HCT116 (cell line): ENCODE measurements around the gene SRP54. TPM values are rescaled to one million over a fixed set of nuclear protein-coding genes. Genes with fewer than 3 reads are reported as not detected.

ENCODE experiments used
- ATAC-seq: fragments of 200-7000 bp; cut with Tn5 transposase; 2 replicates; pipeline ENCODE4 v1.9.1; 2020; ENCODE audit warnings: mild to moderate bottlenecking, moderate library complexity
- BruUV-seq: library from RNA; stranded (reverse); fragments of 400-500 nt; replicated peaks from 2 replicates; lab custom pipeline; 2021; lab: Mats Ljungman, UMichigan
- CTCF ChIA-PET: fragments of 300-600 bp; sonication (Branson Sonifier 250); formaldehyde crosslinking; loops from one replicate; lab custom pipeline; 2021; ENCODE audit warnings: antibody characterized with exemption; lab: Charles Lee
- POLR2A ChIA-PET: fragments of 300-600, 350-600 bp; sonication (Branson Sonifier 250); formaldehyde crosslinking; loops from one replicate; lab custom pipeline; 2021; ENCODE audit warnings: antibody characterized with exemption; lab: Charles Lee
- RAD21 ChIA-PET, 2 experiments: fragments of 300-600 bp; sonication (Branson Sonifier 250); formaldehyde crosslinking; loops; one replicate each; lab custom pipeline; 2023; ENCODE audit warnings: low total read pairs in 2 of 2; ENCODE audit not compliant: uncharacterized antibody in 2 of 2, unreplicated experiment in 2 of 2, low non-redundant PET in 1 of 2; lab: Charles Lee
- DNase-seq: peaks from one replicate; pipeline ENCODE4 v3.0.0-alpha.2; 2010; ENCODE audit warnings: low read depth, low spot score
- H2AFZ ChIP-seq: fragments of 200-600 bp; shearing (Covaris generic), sonication (generic); 2 replicates; pipeline ENCODE4 v1.6.1; 2017; ENCODE audit warnings: low read depth, mixed run types, mixed read lengths, antibody characterized with exemption, low read length; ENCODE audit not compliant: poor library complexity, severe bottlenecking
- H3K27ac ChIP-seq: 2 replicates; pipeline ENCODE4 v1.5.1; 2012; ENCODE audit warnings: low read depth, low read length
- H3K27me3 ChIP-seq: fragments of 200-600 bp; sonication (generic); 2 replicates; pipeline ENCODE4 v1.6.1; 2016; ENCODE audit warnings: mixed run types, low read length, mixed read lengths; ENCODE audit not compliant: insufficient read depth
- H3K36me3 ChIP-seq, 2 experiments: fragments of 200-500 bp in 1 of 2; fragments of 200-600 bp in 1 of 2; sonication (Bioruptor generic) in 1 of 2; sonication (generic) in 1 of 2; 2 replicates each; pipeline versions ENCODE4 v1.5.1 to v1.6.1; 2014 to 2016; ENCODE audit warnings: low read length in 2 of 2, inconsistent platforms in 1 of 2, mixed read lengths in 1 of 2, mixed run types in 1 of 2; ENCODE audit not compliant: insufficient read depth in 2 of 2, control insufficient read depth in 1 of 2
- H3K4me1 ChIP-seq, 2 experiments: fragments of 200-600 bp in 1 of 2; sonication (generic) in 1 of 2; 2 replicates each; pipeline versions ENCODE4 v1.5.1 to v1.6.1; 2012 to 2017; ENCODE audit warnings: low read length in 2 of 2, inconsistent platforms in 1 of 2, mild to moderate bottlenecking in 1 of 2, mixed read lengths in 1 of 2, mixed run types in 1 of 2, moderate library complexity in 1 of 2; ENCODE audit not compliant: insufficient read depth in 2 of 2, control insufficient read depth in 1 of 2
- H3K4me2 ChIP-seq: fragments of 200-600 bp; sonication (generic); 2 replicates; pipeline ENCODE4 v1.6.1; 2017; ENCODE audit warnings: mixed run types, low read length, mixed read lengths
- H3K4me3 ChIP-seq, 2 experiments: fragments of 200-600 bp in 1 of 2; sonication (generic) in 1 of 2; replicated peaks in 1 of 2; 2 replicates each; pipeline ENCODE4 v1.5.1; 2011 to 2016; ENCODE audit warnings: low read length in 2 of 2, control low read depth in 1 of 2, low read depth in 1 of 2, mild to moderate bottlenecking in 1 of 2, mixed read lengths in 1 of 2, mixed run types in 1 of 2
- H3K79me2 ChIP-seq: fragments of 200-600 bp; sonication (generic); 2 replicates; pipeline ENCODE4 v1.6.1; 2017; ENCODE audit warnings: mild to moderate bottlenecking, mixed run types, low read length, moderate library complexity, mixed read lengths; ENCODE audit not compliant: insufficient read depth
- H3K9ac ChIP-seq: fragments of 200-600 bp; sonication (generic); 2 replicates; pipeline ENCODE4 v1.6.1; 2016; ENCODE audit warnings: low read length, mixed read lengths
- H3K9me2 ChIP-seq: fragments of 200-600 bp; sonication (generic), shearing (Covaris generic); 2 replicates; pipeline ENCODE4 v1.6.1; 2017; ENCODE audit warnings: mixed run types, mild to moderate bottlenecking, moderate library complexity; ENCODE audit not compliant: insufficient read depth
- H3K9me3 ChIP-seq, 2 experiments: fragments of 200-500 bp in 1 of 2; fragments of 200-600 bp in 1 of 2; sonication (Bioruptor generic) in 1 of 2; sonication (generic) in 1 of 2; 2 replicates each; pipeline ENCODE4 v1.6.1; 2014 to 2017; ENCODE audit warnings: low read length in 2 of 2, mixed read lengths in 2 of 2, inconsistent platforms in 1 of 2, low read depth in 1 of 2, mild to moderate bottlenecking in 1 of 2, mixed run types in 1 of 2, moderate library complexity in 1 of 2; ENCODE audit not compliant: control insufficient read depth in 1 of 2, insufficient read depth in 1 of 2
- H4K20me1 ChIP-seq: fragments of 200-600 bp; sonication (generic), shearing (Covaris generic); 2 replicates; pipeline ENCODE4 v1.6.1; 2017; ENCODE audit warnings: mixed run types, mild to moderate bottlenecking, moderate library complexity; ENCODE audit not compliant: insufficient read depth
- ATF3 ChIP-seq: IDR thresholded peaks from 2 replicates; pipeline ENCODE4 v1.6.1; 2012
- CEBPB ChIP-seq: IDR thresholded peaks from 2 replicates; pipeline ENCODE4 v1.6.1; 2012; ENCODE audit warnings: low read depth
- EGR1 ChIP-seq: IDR thresholded peaks from 2 replicates; pipeline ENCODE4 v1.6.1; 2012; ENCODE audit warnings: low read depth
- EZH2 ChIP-seq: fragments of 200-600 bp; sonication (generic); IDR thresholded peaks from 2 replicates; pipeline ENCODE4 v1.6.1; 2017; ENCODE audit warnings: antibody characterized with exemption, mixed run types
- EZH2phosphoT487 ChIP-seq: fragments of 200-600 bp; IDR thresholded peaks from 2 replicates; pipeline ENCODE4 v1.6.1; 2018; ENCODE audit warnings: antibody characterized with exemption, borderline replicate concordance
- POLR2AphosphoS5 ChIP-seq: IDR thresholded peaks from 2 replicates; pipeline ENCODE4 v1.6.1; 2011; ENCODE audit warnings: mild to moderate bottlenecking, low read depth, low read length, moderate library complexity
- REST ChIP-seq: IDR thresholded peaks from 2 replicates; pipeline ENCODE4 v1.6.1; 2012; ENCODE audit warnings: low read depth
- SIN3A ChIP-seq: IDR thresholded peaks from 2 replicates; pipeline ENCODE4 v1.6.1; 2012; ENCODE audit warnings: low read depth
- TCF7L2 ChIP-seq: IDR thresholded peaks from 2 replicates; pipeline ENCODE4 v1.7.0; 2011; ENCODE audit warnings: borderline replicate concordance, inconsistent platforms; ENCODE audit not compliant: insufficient read depth, insufficient read length; ENCODE audit errors: extremely low read depth
- intact Hi-C: fragments of 100-400 bp; cut with micrococcal nuclease; formaldehyde crosslinking; loops from 2 replicates; pipeline ENCODE4 v1.10.0; 2022
- total RNA-seq: library from RNA; stranded (reverse); gene quantifications from one replicate; pipeline ENCODE4 v1.2.1, GENCODE V29; 2021; ENCODE audit not compliant: unreplicated experiment

Gene SRP54
- total RNA-seq, 1 experiment from 2014 or later, result 53.0 TPM

GRCh38 chr14:34971801-34972200 lies 11.0 kb upstream of the SRP54 start:
- H4K20me1 ChIP-seq, result no peaks in the 10 kb centered on the region
- H3K9me2 ChIP-seq, result no peaks in the 10 kb centered on the region
- H3K4me3 ChIP-seq, result no peak overlapping the region
- H3K9ac ChIP-seq, result no peak overlapping the region
- no peak for ATAC-seq
- CTCF ChIA-PET, result no interaction called here
- H3K9me3 ChIP-seq, result no peaks in the 10 kb centered on the region
- no peak for DNase-seq
- no peak overlapping the region for H3K4me2 ChIP-seq
- H3K79me2 ChIP-seq, result no peaks in the 10 kb centered on the region
- POLR2A ChIA-PET, result no interaction called here
- peaks cover 0 to 8% of the 10 kb centered on the region in 2 experiments; a peak in 1 of 4 replicates for H3K4me1 ChIP-seq
- RAD21 ChIA-PET, result no interaction called here
- H3K36me3 ChIP-seq, result peaks cover 0 to 3% of the 10 kb centered on the region in 2 experiments; a peak in 1 of 4 replicates
- no peaks in the 10 kb centered on the region for H3K27me3 ChIP-seq
- TF ChIP-seq POLR2AphosphoS5 (no peak), ATF3 (no peak), EGR1 (no peak), TCF7L2 (no peak), EZH2phosphoT487 (no peak), SIN3A (no peak), CEBPB (no peak), REST (no peak), EZH2 (no peak)
- TF ChIP-seq, all 23 proteins: peak for 0
- H2AFZ ChIP-seq, result no peak overlapping the region
- intact Hi-C loops, result no loop called here
- no TSS peak for BruUV-seq
- no peak overlapping the region for H3K27ac ChIP-seq
